GM21717 (cell line): ENCODE data around the gene CLIC4.

ENCODE experiments used
- ATAC-seq: cut with Tn5 transposase; IDR thresholded peaks from one replicate; pipeline ENCODE4 v1.9.1; 2021; ENCODE audit warnings: mild to moderate bottlenecking, moderate library complexity; ENCODE audit not compliant: unreplicated experiment

The CLIC4 gene

DNA sequence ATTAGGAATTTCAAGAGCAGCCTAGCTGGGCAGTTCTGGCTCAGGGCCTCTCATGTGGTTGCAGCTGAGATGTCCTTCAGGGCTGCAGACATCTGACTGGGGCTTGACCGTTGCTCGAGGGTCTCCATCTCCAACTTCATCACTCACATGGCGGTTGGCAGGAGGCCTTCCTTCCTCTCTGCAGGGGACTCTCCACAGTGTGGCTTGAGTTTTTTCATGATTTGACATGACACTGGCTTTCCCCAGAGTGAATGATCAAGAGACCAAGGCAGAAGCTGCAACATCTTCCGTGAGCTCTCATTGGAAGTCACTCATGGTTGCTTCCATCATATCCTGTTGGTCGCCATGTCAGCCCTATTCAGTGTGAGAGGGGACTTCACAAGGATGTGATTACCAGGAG is 110.2 kb downstream of the CLIC4 start:
- ATAC-seq, result no peak

DNA sequence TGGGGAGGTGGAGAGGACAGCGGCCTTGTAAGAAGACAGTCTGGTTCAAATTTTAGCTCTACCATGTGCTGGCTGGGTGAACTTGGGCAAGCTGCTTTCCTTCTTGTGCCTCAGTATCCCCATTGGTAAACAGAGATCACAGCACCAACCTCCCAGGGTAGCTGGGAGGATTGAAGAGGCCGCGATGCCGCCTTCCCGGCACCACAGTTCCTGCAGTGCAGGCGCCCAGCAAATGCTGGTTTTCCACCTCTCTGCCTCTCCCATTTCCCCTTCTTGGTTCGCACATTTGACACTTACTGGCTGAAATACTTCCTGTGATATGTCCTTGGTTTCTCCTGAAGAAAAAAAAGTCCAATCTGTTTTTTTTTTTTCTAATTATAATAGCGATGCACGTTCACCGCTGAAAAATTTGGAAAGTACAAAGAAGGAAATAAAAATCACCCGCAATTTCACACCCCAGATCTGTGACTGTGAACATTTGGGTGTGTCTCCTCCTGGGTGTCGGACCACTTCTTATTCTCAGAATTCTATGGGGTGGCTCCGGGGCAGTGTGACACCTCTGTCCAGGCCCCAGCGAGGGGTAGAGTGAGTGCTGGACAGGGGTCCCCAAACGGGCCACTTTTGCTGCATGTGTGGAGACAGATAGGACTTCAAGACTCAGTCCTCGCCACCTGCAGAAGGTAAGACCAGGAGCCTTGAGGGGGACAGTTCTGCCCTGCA is 111.7 kb downstream of the CLIC4 start:
- ATAC-seq, result no peak

DNA sequence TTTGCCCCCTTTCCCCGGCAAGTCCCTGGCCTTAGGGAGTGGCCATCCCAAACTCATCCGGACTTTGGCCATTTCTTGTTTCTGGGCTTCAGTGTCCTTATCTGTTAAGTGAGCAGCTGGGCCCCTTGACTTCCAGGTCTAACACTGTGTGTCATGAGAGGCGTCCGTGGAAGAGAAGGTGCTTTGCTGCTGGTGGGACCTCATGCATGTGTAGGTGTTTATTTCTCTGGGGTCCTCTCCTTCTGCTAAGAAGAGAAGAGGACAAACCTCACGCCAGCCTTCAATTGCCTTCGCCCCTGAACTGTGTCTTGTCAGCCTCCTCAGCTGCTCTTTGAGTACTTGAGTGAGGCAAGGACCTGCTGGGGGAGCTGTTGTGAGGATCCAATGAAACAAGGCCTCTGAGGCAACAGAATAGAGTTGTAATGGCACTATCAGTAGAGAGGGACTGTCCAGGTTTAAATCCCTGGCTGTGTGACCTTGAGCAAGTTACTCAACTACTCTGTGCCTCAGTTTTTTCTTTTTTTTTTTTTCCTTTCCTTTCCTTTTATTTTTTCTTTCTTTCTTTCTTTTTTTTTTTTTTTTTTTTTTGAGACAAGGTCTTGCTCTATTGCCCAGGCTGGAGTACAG is 112.4 kb downstream of the CLIC4 start:
- ATAC-seq, result no peak

DNA sequence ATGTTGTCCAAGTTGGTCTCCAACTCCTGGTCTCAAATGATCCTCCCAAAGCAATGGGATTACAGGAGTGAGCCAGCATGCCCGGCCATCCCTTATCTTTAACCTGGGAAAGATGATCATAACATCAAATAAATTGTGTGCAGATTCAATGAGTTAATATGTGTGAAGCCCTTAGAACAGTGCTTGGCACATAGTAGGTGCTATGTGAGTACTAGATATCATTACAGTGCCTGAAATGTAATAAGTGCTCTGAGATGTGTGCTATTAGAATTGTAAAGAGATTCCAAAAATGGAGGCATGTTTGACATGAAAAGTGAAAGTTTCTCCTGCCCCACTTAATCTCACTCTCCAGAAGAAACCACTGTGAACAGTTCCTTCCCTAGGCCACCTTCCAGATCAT is 113.0 kb downstream of the CLIC4 start:
- no peak for ATAC-seq

DNA sequence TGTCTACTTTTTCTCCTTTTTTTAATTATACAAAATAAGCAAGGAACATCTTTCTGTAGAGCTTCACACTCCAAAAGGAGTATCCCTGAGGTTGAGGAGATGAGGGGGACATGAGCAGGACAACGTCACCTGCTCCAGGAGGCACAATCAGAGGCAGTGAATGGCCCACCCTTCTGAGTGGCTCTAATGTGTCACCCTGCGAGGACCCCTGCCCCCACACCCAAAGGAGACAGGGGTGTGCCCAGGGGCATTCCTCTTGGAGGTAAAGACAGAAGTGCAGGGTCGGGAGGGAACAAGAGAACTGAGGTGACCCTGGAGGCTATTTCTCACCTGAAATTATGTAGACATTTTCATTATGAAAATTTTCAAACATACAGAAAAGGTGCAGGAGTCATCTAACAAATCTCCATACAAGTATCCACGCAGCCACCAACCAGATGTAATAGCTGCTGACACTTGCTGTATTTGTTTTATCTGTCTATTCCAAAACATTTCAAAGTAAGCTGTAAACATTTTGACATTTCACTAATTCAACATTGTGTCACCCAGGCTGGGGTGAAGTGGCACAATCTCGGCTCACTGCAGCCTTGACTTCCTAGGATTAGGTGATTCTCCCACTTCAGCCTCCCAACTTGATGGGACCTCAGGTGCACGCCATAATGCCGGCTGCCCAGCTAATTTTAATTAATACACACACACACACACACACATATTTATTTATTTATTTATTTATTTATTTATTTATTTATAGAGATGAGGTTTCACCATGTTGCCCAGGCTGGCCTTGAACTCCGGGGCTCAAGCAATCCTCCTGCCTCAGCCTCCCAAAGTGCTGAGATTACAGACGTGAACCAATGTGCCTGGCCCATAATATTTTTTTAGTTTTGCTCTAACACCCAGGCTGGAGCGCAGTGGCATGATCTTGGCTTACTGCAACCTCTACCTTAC is 114.1 kb downstream of the CLIC4 start:
- no peak for ATAC-seq

DNA sequence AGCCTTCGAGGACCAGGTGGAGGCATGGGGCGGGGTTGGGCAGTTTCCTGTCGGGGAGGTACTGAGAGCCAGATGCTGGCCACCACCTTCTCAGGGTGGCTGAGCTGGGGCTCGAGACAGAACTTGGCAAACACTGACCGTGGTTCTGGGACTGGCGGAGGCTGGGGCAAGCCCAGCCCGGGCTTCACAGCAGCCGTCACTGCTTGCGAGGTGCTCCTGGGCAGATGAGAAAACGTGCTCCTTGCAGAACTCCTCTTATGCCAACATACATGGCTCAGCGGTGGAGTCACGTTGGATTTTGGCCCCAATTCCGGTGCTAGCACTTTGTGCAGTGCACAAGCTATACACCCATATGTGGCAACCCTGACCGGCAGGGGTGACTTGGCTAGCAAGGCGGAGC is 115.6 kb downstream of the CLIC4 start:
- ATAC-seq, result no peak

DNA sequence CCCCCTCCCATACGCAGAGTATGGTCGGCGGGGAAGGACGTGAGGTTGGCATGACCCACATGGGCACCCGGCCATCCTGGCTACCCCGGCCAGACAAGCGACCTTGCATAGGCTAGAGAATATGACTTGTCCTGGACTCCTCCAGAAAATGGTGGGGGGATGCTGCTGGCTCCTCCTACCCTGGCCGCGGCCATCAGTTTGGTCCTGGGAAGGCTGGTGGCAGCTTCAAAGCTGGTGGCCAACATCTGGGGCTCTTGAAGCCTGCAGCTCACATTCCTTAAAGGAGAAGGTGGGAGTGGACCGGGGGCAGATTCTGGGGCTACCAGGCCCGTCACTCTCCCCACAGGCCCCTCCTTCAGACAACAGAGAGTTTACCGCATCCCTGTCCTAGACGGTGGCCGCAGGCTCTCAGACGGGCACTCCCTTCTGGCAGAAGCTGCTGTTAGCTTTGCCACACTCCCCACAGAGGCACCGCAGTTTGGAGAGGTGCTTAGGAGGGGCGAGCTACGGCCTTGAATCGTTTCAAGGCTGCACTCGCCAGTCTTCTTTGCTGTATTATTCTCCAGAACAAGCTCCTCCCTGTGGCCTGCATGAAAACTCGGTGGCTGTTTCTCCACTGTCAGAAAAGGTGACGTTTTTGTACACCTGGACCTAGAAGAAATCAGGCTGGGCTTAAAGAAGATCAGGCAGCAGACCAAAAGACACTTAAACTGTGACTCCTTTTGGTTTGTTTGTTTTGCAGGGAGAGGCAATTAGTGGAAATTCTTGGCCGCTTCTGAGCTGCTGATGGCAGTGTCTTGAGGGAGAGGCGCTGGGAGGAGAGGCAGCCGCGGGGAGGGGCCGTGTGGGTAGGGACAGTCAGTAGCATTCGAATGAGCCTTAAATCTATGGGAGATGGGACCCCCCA is 116.8 kb downstream of the CLIC4 start:
- no peak for ATAC-seq

DNA sequence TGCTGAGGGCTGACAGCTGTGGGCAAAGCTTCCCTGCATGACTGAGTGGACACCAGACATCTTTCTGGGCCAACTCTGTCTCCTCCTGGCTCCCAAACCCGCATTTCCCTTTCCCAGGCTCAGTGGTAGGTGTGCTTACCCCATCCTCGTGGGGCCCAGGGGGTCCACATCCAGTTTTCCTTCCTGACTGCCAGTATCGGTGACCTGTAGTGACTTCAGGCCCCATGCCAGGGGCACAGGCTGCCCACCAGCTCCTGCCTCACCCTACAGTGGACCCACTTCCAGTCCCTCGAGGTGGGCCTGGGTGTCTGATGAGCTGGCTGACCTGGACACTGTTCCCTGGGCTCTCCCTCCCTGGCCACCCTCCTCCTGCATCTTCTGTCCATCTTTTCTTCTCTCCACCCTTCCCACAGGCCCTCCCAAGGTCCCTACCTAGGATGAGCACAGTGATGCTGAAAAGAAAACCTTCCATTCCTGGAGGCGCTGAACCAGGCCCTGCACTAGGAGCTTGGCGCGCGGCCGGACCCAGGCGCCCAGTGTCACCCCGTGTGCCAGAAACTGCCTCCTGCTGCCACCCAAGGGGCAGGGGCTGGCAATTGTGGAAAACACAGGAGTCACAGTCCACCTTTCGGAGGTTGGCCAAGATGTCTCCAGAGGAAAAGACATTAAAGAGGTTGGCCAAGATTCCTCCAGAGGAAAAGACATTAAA is 117.7 kb downstream of the CLIC4 start:
- no peak for ATAC-seq

DNA sequence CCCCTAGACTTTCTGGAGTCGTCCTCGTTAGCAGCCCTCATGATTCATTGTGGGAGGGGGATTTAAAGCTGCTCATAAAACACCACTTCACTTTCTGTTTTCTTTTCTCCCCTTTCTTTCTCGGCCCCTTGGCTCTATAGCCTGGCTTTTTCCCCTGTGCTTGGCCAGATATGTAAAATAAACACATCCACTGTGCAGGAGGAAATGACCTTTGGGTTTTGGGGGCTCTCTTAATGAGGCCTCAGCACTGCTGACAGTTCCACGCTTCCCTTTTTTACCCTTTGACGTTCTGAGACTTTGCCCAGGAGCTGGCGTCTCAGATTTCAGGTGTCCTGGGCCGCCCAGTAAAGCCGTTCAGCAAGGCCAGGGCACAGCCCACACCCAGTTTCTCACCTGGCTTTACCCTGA is 119.1 kb downstream of the CLIC4 start:
- no peak for ATAC-seq

DNA sequence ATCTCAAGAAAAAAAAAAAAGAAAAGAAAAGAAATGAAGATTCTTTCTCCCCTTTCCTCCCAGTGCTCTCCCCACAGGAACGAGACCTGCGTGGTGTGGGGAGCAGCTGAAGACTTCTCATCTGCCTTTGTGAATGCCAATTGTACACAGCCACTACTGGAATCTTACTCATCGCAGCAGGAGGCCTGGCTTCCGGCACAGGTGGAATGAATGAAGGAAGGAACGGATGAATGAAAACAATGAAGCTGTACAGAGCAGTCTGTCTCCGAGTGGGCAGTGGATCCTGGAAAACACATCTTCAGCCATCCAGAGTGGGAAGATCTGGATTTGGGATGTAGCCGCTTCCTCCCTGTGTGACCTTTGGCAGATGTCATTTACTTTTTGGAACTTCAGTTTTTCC is 119.9 kb downstream of the CLIC4 start:
- ATAC-seq, result no peak

DNA sequence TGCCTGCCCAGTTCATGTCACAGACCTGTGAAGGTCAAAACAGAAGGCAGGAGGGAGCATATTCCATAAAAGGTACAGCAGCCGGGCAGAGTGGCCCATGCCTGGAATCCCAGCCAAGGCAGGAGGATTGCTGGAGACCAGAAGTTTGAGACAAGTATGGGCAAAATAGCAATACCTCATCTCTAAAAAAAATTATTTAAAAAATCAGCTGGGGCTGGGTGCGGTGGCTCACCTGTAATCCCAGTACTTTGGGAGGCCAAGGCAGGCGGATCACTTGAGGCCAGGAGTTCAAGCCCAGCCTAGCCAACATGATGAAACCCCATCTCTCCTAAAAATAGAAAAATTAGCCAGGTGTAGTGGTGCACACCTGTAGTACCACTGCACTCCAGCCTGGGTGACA is 120.3 kb downstream of the CLIC4 start:
- ATAC-seq, result no peak

DNA sequence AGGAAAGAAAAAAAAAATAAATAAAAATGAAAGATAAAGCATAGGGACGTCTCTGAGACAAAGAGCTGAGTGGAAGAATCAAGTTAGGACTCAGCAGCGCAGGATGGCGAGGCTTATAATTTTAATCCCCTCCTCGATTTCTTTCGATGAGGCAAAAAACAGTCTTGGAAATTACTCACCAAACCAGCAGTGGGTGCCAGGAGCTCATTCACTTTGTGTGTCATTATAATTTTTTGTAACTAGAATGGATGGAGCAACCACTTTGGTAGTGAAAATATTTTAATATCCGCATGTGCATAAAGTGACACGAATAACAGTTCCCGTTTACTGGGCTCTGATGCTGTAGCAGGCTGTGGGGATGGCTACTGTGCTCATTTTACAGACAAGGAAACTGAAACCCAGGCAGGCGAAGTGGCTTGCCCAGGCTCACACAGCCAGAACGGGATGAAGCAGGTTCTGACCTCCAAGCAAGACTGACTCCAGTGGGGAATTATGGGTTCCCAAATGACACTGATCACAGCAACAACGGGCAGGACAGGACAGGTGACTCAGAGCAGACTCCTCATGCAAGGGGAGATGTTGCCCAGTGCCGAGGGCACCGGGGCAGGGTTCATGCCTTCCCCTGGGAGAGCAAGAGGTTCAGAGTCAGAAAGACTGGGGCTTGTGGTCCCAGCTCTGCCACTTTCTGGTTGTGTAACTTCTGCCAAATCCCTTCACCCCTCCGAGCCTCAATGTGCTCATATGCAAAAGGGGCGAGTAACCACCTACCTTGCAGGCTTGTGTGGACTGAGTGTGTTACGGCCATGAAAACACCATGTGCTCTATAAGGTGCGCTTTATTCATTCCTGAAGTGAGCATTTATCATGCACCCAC is 121.2 kb downstream of the CLIC4 start:
- no peak for ATAC-seq

DNA sequence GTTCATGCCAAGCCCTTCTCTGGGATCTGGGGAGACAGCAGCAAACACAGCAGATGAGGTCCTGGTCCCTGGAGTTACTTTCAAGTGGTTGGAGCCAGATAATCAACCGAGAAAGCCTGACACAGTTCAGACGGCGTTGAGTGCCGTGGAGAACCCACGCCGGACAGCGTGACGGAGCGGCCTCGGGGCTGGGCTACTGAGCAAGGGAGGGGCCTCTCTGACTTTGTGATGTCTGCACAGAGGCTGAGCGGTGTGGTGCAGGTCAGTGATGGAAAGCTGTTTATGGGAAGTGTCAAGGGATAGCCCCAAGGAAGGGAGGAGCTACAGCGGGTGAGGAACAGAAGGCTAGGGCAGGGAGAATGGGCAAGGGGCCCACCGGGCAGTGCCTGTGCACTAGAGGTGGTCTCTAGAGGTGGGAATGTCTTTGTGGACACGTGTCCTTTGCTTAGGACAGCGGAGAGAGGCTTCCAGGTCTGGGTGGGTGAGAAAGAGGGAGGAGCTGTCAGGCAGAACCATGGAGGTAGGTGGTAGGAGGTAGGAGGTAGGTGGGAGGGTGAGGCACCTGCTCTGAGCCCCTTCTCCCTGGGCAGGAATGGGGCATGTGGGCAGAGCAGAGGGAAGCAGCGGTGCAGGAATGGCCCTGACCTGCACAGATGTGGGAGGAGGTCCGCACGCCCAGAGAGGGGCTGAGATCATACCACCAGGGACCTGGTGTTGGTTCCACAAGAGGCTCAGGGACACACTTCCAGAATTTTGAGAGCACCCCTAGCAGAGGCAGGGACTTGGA is 122.0 kb downstream of the CLIC4 start:
- ATAC-seq, result no peak

DNA sequence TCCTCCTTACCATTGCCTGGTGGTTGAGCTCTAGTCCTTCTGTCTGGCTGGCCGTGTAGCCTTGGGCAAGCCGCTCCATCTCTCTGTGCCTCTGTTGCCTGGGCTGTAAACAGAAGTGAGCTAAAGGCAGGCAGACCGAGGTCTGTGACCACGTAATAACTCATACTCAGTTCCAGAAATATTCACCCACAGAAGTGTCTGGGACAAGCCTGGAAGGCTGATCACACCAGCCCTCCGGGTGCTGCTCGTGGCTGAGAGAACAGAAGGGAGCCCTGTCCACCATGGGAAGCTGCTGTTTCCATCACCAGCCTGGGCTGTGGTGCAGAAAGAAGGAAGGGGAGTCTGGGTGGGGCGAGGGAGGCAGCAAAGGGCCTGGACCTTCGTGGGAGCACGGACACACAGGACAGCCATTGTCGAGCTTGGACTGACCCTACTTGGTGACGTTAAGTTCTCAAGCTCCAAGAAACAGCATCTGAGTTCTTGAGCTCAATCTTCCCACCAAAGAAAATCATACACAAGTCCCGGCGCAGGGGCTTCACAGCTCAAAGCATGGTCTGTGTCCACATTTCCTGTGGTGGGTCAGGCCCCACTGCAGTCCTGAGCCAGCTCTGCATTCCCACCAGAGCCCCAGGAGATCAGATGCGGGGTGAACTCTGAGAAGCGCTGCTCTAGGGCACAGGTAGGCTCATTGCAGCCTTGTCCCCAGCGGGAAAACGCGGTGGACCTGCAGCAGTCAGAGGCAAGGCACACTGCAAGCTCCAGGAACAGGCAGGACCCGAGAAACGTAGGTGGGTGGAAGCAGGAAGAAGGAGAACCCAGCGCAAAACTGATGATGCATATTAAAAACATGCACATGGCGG is 123.0 kb downstream of the CLIC4 start:
- ATAC-seq, result no peak

DNA sequence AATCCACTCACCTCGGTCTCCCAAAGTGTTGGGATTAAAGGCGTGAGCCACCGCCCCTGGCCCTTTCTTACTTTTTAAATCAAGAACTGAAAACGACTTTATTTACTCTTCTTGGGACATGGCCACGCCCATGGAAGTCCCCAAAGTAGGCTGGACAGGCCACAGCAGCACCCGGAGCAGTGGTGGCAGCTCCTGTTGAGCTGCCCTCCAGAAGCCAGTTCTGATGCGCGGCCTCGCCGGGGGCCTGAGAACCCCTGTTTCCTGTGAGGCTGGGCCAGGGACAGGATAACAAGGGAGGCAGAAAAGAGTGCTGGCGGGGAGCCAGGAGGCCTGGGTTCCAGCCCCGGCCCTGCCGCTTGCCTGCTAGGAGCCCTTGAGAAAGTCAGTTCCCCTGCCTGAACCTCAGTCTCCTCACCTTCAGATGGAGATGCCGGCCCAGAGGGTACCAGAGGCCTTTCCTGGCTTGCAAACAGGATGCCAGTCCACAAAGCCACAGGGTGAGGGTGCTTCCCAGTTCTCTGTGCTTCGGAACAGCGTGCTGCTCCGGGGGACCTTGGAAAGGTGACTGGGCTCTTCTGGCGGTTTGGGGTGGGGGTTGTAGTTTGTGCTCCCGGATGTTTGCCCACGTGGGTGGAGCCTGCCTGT is 125.4 kb downstream of the CLIC4 start:
- no peak for ATAC-seq

DNA sequence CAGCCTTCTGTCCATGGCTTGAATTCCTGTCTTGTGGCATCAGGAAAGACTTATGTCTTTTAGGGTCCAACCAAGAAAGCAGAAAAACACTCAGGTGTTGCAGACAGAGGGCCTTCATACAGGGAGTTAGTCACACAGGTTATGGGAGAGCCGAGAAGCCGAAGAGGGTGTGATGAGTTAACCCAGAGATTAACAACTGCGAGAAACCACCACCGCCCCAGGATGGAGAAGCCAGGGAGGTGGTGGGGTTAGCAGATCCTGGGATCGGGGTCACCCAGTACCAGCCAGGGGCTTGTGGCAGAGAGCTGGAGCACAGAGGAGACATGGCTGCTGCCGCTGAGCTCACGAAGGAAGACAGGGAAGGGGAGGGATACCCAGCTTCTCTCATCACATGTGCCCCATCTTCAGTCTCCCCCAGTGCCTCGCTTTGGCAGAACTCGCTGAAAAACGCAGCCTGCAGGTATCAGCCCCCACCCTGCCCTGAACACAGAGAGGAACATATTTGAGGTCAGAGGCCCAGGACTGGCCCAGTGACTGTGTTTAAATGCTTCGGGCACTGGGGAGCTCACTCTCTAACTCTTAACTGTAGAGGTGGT is 126.2 kb downstream of the CLIC4 start:
- no peak for ATAC-seq
